Measurements from ENCODE around the gene ZSCAN12. TPM values are rescaled to one million over a fixed set of nuclear protein-coding genes. Genes with fewer than 3 reads are reported as not detected.
"Not testable (repeated sequence)": the region's sequence is repeated elsewhere in the genome, so short reads cannot be mapped to it uniquely, and the experiment has no call there.

ZSCAN12 gene
- total RNA-seq, 1 experiment from 2014 or later = 7.8 TPM

DNA sequence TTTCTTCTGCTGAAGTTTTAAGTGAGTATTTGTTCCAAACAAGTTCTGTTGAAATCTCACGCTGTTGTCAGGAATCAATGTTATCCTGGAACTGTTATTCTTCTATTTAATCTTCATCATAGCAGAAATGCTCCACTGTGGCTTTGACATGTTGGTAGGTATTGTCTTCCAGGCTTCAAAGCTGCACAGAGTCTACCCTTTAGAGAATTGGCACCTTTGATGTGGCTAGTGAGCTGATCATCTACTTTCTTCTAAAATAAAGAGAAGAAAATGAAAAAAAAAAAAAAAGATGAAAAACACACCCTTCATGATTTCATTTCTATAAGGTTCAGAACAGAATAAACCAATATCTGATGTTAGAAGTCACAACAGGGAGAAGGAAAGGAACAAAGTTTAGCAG is 49.5 kb upstream of the ZSCAN12 start (continued):
- TF ChIP-seq, protein P1, sequence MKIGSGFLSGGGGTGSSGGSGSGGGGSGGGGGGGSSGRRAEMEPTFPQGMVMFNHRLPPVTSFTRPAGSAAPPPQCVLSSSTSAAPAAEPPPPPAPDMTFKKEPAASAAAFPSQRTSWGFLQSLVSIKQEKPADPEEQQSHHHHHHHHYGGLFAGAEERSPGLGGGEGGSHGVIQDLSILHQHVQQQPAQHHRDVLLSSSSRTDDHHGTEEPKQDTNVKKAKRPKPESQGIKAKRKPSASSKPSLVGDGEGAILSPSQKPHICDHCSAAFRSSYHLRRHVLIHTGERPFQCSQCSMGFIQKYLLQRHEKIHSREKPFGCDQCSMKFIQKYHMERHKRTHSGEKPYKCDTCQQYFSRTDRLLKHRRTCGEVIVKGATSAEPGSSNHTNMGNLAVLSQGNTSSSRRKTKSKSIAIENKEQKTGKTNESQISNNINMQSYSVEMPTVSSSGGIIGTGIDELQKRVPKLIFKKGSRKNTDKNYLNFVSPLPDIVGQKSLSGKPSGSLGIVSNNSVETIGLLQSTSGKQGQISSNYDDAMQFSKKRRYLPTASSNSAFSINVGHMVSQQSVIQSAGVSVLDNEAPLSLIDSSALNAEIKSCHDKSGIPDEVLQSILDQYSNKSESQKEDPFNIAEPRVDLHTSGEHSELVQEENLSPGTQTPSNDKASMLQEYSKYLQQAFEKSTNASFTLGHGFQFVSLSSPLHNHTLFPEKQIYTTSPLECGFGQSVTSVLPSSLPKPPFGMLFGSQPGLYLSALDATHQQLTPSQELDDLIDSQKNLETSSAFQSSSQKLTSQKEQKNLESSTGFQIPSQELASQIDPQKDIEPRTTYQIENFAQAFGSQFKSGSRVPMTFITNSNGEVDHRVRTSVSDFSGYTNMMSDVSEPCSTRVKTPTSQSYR (CRISPR knock-in tag; IDR thresholded peaks at IDR 0.05) = no peak
- TF ChIP-seq, protein P2, sequence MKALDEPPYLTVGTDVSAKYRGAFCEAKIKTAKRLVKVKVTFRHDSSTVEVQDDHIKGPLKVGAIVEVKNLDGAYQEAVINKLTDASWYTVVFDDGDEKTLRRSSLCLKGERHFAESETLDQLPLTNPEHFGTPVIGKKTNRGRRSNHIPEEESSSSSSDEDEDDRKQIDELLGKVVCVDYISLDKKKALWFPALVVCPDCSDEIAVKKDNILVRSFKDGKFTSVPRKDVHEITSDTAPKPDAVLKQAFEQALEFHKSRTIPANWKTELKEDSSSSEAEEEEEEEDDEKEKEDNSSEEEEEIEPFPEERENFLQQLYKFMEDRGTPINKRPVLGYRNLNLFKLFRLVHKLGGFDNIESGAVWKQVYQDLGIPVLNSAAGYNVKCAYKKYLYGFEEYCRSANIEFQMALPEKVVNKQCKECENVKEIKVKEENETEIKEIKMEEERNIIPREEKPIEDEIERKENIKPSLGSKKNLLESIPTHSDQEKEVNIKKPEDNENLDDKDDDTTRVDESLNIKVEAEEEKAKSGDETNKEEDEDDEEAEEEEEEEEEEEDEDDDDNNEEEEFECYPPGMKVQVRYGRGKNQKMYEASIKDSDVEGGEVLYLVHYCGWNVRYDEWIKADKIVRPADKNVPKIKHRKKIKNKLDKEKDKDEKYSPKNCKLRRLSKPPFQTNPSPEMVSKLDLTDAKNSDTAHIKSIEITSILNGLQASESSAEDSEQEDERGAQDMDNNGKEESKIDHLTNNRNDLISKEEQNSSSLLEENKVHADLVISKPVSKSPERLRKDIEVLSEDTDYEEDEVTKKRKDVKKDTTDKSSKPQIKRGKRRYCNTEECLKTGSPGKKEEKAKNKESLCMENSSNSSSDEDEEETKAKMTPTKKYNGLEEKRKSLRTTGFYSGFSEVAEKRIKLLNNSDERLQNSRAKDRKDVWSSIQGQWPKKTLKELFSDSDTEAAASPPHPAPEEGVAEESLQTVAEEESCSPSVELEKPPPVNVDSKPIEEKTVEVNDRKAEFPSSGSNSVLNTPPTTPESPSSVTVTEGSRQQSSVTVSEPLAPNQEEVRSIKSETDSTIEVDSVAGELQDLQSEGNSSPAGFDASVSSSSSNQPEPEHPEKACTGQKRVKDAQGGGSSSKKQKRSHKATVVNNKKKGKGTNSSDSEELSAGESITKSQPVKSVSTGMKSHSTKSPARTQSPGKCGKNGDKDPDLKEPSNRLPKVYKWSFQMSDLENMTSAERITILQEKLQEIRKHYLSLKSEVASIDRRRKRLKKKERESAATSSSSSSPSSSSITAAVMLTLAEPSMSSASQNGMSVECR (CRISPR knock-in tag; IDR thresholded peaks at IDR 0.05; ENCODE audit: borderline replicate concordance) = no peak
- TF ChIP-seq, protein P3, sequence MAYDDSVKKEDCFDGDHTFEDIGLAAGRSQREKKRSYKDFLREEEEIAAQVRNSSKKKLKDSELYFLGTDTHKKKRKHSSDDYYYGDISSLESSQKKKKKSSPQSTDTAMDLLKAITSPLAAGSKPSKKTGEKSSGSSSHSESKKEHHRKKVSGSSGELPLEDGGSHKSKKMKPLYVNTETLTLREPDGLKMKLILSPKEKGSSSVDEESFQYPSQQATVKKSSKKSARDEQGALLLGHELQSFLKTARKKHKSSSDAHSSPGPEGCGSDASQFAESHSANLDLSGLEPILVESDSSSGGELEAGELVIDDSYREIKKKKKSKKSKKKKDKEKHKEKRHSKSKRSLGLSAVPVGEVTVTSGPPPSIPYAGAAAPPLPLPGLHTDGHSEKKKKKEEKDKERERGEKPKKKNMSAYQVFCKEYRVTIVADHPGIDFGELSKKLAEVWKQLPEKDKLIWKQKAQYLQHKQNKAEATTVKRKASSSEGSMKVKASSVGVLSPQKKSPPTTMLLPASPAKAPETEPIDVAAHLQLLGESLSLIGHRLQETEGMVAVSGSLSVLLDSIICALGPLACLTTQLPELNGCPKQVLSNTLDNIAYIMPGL (CRISPR knock-in tag; IDR thresholded peaks at IDR 0.05) = no peak
- TF ChIP-seq NFE2L1 (CRISPR knock-in tag; IDR thresholded peaks at IDR 0.05) = no peak
- TF ChIP-seq TP53 (CRISPR knock-in tag; IDR thresholded peaks at IDR 0.05) = no peak

DNA sequence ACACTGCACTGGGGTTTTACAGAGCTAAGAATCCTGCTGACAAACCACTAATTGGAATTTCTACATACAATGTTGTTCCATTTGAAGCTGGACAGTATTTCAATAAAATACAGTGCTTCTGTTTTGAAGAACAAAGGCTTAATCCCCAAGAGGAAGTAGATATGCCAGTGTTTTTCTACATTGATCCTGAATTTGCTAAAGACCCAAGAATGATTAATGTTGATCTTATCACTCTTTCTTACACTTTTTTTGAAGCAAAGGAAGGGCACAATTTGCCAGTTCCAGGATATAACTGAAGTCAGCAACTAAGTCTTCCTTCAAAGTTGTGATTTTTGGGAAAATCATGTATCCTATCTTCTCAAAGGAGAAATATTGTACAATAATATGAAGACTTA is 48.0 kb upstream of the ZSCAN12 start:
- Mint-ChIP-seq H3K9me3 (peaks cover 16% of the 10 kb centered on the region), H3K4me3 (peak overlapping the region; percentile 86), H3K4me1 (peaks cover 11% of the 10 kb centered on the region), H3K27me3 (ENCODE audit: low read depth) (peaks cover 14% of the 10 kb centered on the region)
- ATAC-seq; H3K36me3 Mint-ChIP-seq; POLR2A ChIA-PET; DNase-seq (ENCODE audit: low spot score); H3K27ac Mint-ChIP-seq: not testable (repeated sequence)
- CTCF ChIA-PET = interaction anchor here (1.0 to 1.7 kb wide), 3 partner anchors 64 to 95 kb away, joined by 4 to 10 read pairs (median 4); no protein-coding TSS in a partner anchor

DNA sequence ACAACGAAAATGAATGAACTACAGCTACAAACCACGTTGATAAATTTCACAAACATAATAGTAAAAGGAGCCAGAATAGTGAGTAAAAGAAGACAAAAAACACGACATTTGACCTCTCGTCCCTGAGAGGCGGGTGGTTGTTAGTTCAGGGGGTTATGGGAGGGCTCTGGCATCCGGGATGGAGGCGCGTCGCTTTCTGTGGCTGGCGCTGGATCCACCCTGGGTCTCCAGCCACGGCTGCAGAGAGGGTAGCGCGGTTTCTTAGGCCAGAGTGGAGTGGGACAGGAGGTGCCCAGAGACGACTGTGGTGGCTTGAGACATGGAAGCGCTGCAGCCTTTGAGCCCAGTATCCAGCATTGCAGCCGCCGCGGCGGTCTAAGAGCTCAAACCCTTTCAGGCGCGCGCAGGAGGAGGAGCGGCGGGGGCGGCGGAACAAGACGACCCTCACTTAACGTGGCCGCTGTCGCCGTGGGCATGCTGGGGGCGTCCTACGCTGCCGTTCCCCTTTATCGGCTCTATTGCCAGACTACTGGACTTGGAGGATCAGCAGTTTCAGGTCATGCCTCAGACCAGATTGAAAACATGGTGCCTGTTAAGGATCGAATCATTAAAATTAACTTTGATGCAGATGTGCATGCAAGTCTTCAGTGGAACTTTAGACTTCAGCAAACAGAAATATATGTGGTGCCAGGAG is 47.4 kb upstream of the ZSCAN12 start:
- CTCF ChIA-PET = interaction anchor here (1.0 to 1.7 kb wide), 3 partner anchors 64 to 96 kb away, joined by 4 to 10 read pairs (median 4); no protein-coding TSS in a partner anchor
- TF ChIP-seq ZNF416 (CRISPR knock-in tag; IDR thresholded peaks at IDR 0.05) (no peak), SMAD3 (CRISPR knock-in tag; IDR thresholded peaks at IDR 0.05; ENCODE audit: borderline replicate concordance) (0 out of 2 replicates have a peak, but pooled peaks have one; percentile 27), ZNF396 (CRISPR knock-in tag; IDR thresholded peaks at IDR 0.05; ENCODE audit: borderline replicate concordance) (no peak), ETV6 (CRISPR knock-in tag; IDR thresholded peaks at IDR 0.05) (0 out of 2 replicates have a peak, but pooled peaks have one; percentile 27)
- TF ChIP-seq, protein P4, sequence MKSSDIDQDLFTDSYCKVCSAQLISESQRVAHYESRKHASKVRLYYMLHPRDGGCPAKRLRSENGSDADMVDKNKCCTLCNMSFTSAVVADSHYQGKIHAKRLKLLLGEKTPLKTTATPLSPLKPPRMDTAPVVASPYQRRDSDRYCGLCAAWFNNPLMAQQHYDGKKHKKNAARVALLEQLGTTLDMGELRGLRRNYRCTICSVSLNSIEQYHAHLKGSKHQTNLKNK (CRISPR knock-in tag; IDR thresholded peaks at IDR 0.05) = no peak
- TF ChIP-seq, protein P3 (CRISPR knock-in tag; IDR thresholded peaks at IDR 0.05) = peak; percentile 54; the same call in 1 of the 2 replicates
- POLR2A ChIA-PET = no interaction called here
- DNase-seq (ENCODE audit: low spot score) (peak; percentile 47), ATAC-seq (peak; percentile 61)
- Mint-ChIP-seq H3K9me3 (peaks cover 16% of the 10 kb centered on the region), H3K27ac (peak overlapping the region; percentile 23), H3K4me1 (peaks cover 16% of the 10 kb centered on the region), H3K36me3 (peaks cover 2% of the 10 kb centered on the region; the same call in 1 of the 2 replicates), H3K27me3 (ENCODE audit: low read depth) (peaks cover 9% of the 10 kb centered on the region), H3K4me3 (peak overlapping the region; percentile 86)
